Thymus (tissue), 11 donors: ENCODE results near the gene SUGCT. TPM values are rescaled to one million over a fixed set of nuclear protein-coding genes. Genes with fewer than 3 reads are reported as not detected.

Source experiments
- DNase-seq, 9 donors: peaks; one replicate each; pipeline ENCODE4 v3.0.0-alpha.2; 2013; ENCODE audit warnings: low spot score in 9 of 9, low read depth in 6 of 9, missing footprints in 1 of 9
- H3K27ac ChIP-seq, 2 donors: one replicate each; pipeline ENCODE4 v1.5.1; 2013; ENCODE audit warnings: control low read depth in 1 of 2, low read depth in 1 of 2, low read length in 1 of 2, mild to moderate bottlenecking in 1 of 2, moderate library complexity in 1 of 2
- H3K27me3 ChIP-seq, 2 donors: one replicate each; pipeline ENCODE4 v1.5.1; 2013; ENCODE audit warnings: low read length in 1 of 2; ENCODE audit not compliant: control insufficient read depth in 2 of 2, insufficient read depth in 1 of 2
- H3K36me3 ChIP-seq, 2 donors: one replicate each; pipeline ENCODE4 v1.5.1; 2013; ENCODE audit warnings: low read length in 1 of 2, mild to moderate bottlenecking in 1 of 2, moderate library complexity in 1 of 2; ENCODE audit not compliant: control insufficient read depth in 2 of 2, insufficient read depth in 2 of 2
- H3K4me1 ChIP-seq, 2 donors: one replicate each; pipeline ENCODE4 v1.5.1; 2013; ENCODE audit warnings: low read length in 2 of 2; ENCODE audit not compliant: control insufficient read depth in 2 of 2, insufficient read depth in 2 of 2
- H3K4me3 ChIP-seq, 2 donors: one replicate each; pipeline ENCODE4 v1.5.1; 2013; ENCODE audit warnings: low read length in 2 of 2, control low read depth in 1 of 2, mild to moderate bottlenecking in 1 of 2
- H3K9me3 ChIP-seq, 2 donors: one replicate each; pipeline ENCODE4 v1.5.1; 2013; ENCODE audit warnings: low read length in 1 of 2, mild to moderate bottlenecking in 1 of 2; ENCODE audit not compliant: control insufficient read depth in 2 of 2, insufficient read depth in 1 of 2
- WGBS: extraction: QIAGEN DNeasy Blood & Tissue Kit; methylation state at CpG from one replicate; pipeline ENCODE4 v1.1.7; 2013; 5-methylcytosine and 5-hydroxymethylcytosine counted together
- polyA plus RNA-seq: library from polyadenylated mRNA; stranded (reverse); fragments of 200-250 nt; gene quantifications from one replicate; pipeline ENCODE4 v1.2.3, GENCODE V29; 2013
- total RNA-seq: library from RNA; stranded (reverse); fragments of 120-200 nt; gene quantifications from one replicate; pipeline ENCODE4 v1.2.4, GENCODE V29; 2013
- donor health status: healthy.

The SUGCT gene
- total and polyA plus RNA-seq, 2 donors, result 1.6 to 5.5 TPM

DNA sequence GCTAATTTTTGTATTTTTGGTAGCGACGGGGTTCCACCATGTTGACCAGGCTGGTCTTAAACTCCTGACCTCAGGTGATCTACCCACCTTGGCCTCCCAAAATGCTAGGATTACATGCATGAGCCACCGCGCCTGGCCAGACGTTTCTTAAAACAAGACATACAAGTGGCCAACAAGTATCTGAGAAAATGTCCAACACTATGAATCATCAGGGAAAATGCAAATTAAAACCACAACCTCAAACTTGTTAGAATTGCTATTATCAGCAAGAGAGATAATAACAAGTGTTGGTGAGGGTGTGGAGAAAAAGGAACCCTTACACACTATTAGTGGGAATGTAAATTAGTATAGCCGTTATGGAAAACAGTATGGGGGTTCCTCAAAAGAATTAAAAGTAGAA lies 148.6 kb downstream of the SUGCT start:
- H3K4me3 ChIP-seq, result no peak overlapping the region
- H3K27ac ChIP-seq, result no peak overlapping the region
- no peaks in the 10 kb centered on the region for H3K4me1 ChIP-seq
- no peaks in the 10 kb centered on the region for H3K9me3 ChIP-seq
- no peaks in the 10 kb centered on the region for H3K36me3 ChIP-seq
- no peaks in the 10 kb centered on the region for H3K27me3 ChIP-seq
- DNase-seq, result no peak
- WGBS, result 92% methylated on average over 6 of the region's 6 CpGs

DNA sequence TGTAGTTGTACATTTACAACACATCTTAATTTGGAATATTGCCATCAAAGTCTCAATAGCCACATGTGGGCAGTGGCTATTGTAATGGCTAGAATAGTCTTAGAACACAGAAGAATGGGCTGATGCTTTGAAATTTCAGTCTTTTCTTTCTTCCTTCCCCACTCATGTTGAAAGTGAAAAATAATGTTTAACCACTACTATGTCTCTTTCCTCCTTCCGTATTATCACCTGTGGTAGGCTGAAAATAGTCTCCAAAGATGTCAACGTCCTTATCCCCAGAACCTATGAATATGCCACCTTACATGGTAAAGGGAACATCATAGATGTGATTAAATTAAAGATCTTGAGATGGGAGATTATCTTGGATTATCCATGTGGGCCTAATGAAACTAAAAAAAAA lies 154.0 kb downstream of the SUGCT start:
- H3K27me3 ChIP-seq, result no peaks in the 10 kb centered on the region
- 88% methylated on average over 2 of the region's 2 CpGs for WGBS
- no peak for DNase-seq

DNA sequence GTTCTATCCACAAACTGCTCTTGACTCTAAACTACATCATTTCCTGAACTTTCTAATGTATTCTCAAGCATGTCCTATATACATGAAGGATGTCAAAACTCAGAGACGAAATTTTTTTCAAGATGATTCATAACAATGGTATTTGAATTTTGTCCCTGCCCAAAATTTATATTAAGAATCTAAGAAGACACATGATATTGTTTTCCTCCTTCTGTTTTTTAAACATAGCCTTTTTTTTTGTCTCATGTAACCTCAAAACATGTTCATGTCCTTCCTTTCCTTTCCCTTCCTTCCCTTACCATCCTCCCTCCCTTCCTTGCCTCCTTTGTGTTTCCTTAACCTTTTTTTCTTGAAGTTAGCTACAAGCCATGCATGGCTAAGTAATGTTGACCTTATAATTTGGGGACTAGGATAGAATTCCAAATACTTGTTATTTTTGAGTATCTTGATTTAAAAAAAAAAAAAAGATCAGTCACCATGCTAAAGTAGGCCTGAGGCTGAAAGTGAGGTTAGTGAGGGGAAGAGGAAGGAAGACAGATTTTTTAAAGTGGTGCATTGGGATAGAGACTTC lies 163.0 kb downstream of the SUGCT start:
- WGBS, result 94% methylated on average over 1 of the region's 1 CpG
- Histone ChIP-seq H3K4me1 (peaks cover 2 to 3% of the 10 kb centered on the region in 2 donors), H3K36me3 (no peaks in the 10 kb centered on the region), H3K27ac (no peak overlapping the region), H3K9me3 (no peaks in the 10 kb centered on the region), H3K4me3 (no peak overlapping the region), H3K27me3 (no peaks in the 10 kb centered on the region)
- DNase-seq, result no peak

More for the DNA sequence above, 154.0 kb downstream of the SUGCT start:
- Histone ChIP-seq H3K4me1 (no peaks in the 10 kb centered on the region), H3K4me3 (no peak overlapping the region), H3K9me3 (no peaks in the 10 kb centered on the region), H3K36me3 (no peaks in the 10 kb centered on the region), H3K27ac (no peak overlapping the region)

DNA sequence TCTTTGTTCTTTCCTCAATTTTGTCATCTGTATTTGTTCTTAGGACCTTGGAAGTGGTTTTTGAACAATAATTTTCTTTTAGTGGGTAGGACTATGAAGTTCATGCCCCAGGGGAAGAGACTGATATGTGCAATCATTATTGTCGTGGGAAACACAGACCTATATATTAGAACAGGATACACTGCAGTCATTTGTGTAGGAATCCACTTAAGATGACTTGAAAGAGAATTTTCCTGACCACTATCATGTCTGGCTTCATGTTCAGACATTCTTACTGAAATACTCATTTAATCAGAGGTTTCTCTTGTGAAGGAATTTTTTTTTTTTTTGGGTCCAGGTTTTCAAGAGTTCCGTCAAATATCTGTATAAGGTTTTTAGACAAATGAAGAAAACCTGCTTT lies 163.6 kb downstream of the SUGCT start:
- H3K27ac ChIP-seq, result no peak overlapping the region
- H3K27me3 ChIP-seq, result no peaks in the 10 kb centered on the region
- H3K4me1 ChIP-seq, result peaks cover 2 to 3% of the 10 kb centered on the region in 2 donors
- no peaks in the 10 kb centered on the region for H3K36me3 ChIP-seq
- 97% methylated on average over 2 of the region's 2 CpGs for WGBS
- no peak for DNase-seq
- H3K4me3 ChIP-seq, result no peak overlapping the region
- H3K9me3 ChIP-seq, result no peaks in the 10 kb centered on the region

DNA sequence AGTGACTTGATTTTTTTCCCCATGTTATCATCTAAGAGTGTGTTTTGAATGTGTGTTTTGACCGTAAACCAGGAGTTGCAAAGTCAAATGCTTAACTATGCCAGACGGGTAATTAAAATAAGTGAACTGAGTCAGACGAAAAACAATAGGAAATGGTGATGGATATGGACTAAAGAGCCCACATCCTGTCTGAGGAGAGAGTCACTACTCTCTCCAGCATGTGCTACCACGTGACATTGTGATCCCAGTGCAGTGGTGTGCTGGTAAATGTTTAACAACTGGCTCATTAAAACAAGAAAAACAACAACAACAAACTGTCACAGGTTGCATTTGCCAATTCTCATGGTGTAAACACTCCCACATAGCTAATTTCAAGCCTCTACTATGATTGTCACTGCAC lies 164.3 kb downstream of the SUGCT start:
- Histone ChIP-seq H3K36me3 (no peaks in the 10 kb centered on the region), H3K4me3 (no peak overlapping the region), H3K27me3 (no peaks in the 10 kb centered on the region), H3K27ac (no peak overlapping the region), H3K9me3 (no peaks in the 10 kb centered on the region), H3K4me1 (peaks cover 2 to 3% of the 10 kb centered on the region in 2 donors)
- DNase-seq, result peak in 3 of 9 donors; percentile 1 to 34 (median 3)
- 40% methylated on average over 4 of the region's 4 CpGs for WGBS

DNA sequence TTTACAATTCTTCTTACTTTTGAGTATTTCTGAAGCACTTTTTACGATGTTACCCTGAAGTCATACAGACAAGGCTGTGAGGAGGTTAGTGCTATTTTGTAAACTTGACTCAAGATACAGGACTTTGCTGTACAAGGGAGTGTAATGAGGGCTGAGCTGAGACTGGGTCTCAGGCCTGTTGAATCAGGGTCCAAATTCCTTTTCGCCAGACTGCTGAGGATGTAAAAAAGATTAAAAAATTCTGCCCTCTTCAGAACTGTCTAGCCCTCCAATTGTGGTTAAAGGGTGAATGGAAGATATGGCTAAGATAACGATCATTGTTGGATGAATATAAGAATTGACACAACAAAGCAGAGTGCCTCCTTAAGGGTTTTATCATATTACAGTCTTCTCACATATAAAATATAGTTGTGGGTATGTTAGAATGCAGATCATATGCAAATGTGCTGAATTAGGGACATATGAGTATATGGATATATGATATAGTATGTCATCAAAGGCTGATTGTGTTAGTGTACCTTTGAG lies 165.4 kb downstream of the SUGCT start:
- H3K4me1 ChIP-seq, result peaks cover 2 to 3% of the 10 kb centered on the region in 2 donors
- H3K4me3 ChIP-seq, result no peak overlapping the region
- no peaks in the 10 kb centered on the region for H3K9me3 ChIP-seq
- H3K27ac ChIP-seq, result no peak overlapping the region
- no peak for DNase-seq
- H3K27me3 ChIP-seq, result no peaks in the 10 kb centered on the region
- WGBS, result 89% methylated on average over 3 of the region's 3 CpGs
- H3K36me3 ChIP-seq, result no peaks in the 10 kb centered on the region

DNA sequence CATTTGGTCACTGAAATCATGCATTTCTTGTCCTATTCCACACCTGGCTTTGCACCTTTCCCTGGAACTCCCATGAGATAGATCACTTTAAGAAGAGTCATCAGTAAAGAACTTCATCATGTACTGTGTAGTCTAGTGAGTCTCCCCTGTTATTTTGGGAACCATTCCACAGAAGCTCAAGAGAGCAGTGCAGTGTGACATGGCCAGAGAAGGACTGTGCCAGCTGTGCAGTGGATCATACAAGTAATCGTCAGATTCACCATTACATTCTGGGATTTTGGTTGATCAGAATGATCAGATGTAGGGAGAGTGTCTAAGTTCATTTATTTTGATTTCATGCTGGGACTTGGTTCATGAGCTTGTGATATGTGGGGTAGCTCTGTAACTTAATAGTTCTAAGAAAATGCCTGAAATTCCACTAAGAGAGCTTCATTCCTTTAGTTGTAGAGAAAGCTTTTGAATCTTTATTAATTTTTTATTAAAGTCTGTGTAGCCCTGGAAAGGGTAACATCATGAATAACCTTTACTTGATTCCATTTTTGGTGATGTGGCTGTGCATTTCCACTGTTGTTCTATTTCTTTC lies 166.8 kb downstream of the SUGCT start:
- no peak for DNase-seq
- H3K4me3 ChIP-seq, result no peak overlapping the region
- H3K36me3 ChIP-seq, result no peaks in the 10 kb centered on the region

DNA sequence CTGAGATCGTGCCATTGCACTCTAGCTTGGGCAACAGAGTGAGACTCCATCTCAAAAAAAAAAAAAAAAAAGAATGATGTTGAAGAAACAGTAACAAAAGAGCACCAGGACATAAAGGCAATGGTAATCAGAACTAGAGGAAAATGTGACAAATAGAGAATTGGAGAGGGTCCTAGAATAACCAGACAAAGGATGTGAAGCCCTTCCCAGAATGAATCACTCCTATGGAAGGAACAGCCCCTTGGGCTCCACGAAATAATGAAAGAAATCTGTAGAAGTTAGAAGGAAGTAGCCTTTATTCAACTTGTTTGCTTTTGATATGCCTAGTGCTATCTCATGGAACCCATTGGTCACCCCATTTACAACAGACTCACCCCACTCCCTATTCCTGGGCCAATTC lies 169.2 kb downstream of the SUGCT start:
- WGBS, result 92% methylated on average over 2 of the region's 2 CpGs
- H3K36me3 ChIP-seq, result no peaks in the 10 kb centered on the region
- no peaks in the 10 kb centered on the region for H3K27me3 ChIP-seq
- H3K4me1 ChIP-seq, result peaks cover 1 to 3% of the 10 kb centered on the region in 2 donors
- H3K9me3 ChIP-seq, result no peaks in the 10 kb centered on the region
- no peak for DNase-seq
- no peak overlapping the region for H3K4me3 ChIP-seq
- no peak overlapping the region for H3K27ac ChIP-seq

More for the DNA sequence above, 166.8 kb downstream of the SUGCT start:
- Histone ChIP-seq H3K9me3 (no peaks in the 10 kb centered on the region), H3K27ac (no peak overlapping the region), H3K4me1 (peaks cover 2 to 3% of the 10 kb centered on the region in 2 donors), H3K27me3 (no peaks in the 10 kb centered on the region)
- 96% methylated on average over 1 of the region's 1 CpG for WGBS

DNA sequence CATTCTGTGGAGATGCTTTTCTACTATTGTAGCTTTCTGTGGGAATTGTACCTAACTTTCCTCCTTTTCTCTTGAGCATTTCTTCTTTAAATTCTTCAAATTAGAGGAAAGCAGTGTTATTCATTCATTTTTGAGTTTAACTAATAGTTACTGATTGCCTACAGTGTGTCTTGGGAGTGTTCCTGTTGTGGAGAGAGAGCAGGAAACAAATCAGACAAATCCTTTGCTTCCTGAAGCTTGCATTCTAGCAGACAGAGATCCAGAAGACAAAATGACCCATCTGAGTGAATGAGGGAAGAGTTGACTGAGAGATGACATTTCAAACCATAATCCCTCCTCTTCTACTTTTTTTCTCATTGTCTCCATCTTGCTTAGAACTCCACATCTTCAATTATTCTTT lies 170.4 kb downstream of the SUGCT start:
- H3K4me3 ChIP-seq, result no peak overlapping the region
- DNase-seq, result no peak
- H3K27me3 ChIP-seq, result no peaks in the 10 kb centered on the region
- H3K27ac ChIP-seq, result no peak overlapping the region
- no peaks in the 10 kb centered on the region for H3K4me1 ChIP-seq
- no peaks in the 10 kb centered on the region for H3K36me3 ChIP-seq
- no peaks in the 10 kb centered on the region for H3K9me3 ChIP-seq
